ENCODE data around the gene ZC3H7A.

The ZC3H7A gene

GRCh38 chr16:11729787-11730186, 67.3 kb downstream of the ZC3H7A start:
- Histone ChIP-seq H2AFZ (ENCODE audit: low read length) (no peak overlapping the region), H3K79me1 (ENCODE audit: low read depth, low read length) (no peaks in the 10 kb centered on the region), H3K23ac (ENCODE audit: low read depth, low read length, poor library complexity) (no peak overlapping the region), H3K27me3 (ENCODE audit: control insufficient read depth in 3 of 3, insufficient read depth in 3 of 3, low read depth in 1 of 3, low read length in 3 of 3) (no peaks in the 10 kb centered on the region), H2BK5ac (ENCODE audit: low read length) (no peak overlapping the region), H3K9me3 (replicated peaks in 1 of 2; ENCODE audit: control insufficient read depth in 2 of 2, insufficient read depth in 1 of 2, low read depth in 1 of 2, low read length in 2 of 2) (no peaks in the 10 kb centered on the region), H2BK120ac (ENCODE audit: low read depth, low read length) (no peak overlapping the region), H3K18ac (ENCODE audit: low read length) (no peak overlapping the region), H4K8ac (ENCODE audit: low read depth, low read length) (no peak overlapping the region), H2AK5ac (ENCODE audit: low read depth, low read length) (no peak overlapping the region), H3K36me3 (replicated peaks in 1 of 2; ENCODE audit: control insufficient read depth in 2 of 2, insufficient read depth in 2 of 2, low read length in 2 of 2) (peaks cover 4 to 96% of the 10 kb centered on the region in 2 donors), H3K4me1 (ENCODE audit: control insufficient read depth in 2 of 2, insufficient read depth in 1 of 2, low read depth in 1 of 2, low read length in 2 of 2) (no peaks in the 10 kb centered on the region), H2BK15ac (ENCODE audit: low read length) (no peak overlapping the region), H3K4ac (ENCODE audit: low read length) (no peak overlapping the region), H3K9ac (ENCODE audit: low read depth, low read length, poor library complexity) (no peak overlapping the region), H2BK12ac (ENCODE audit: low read length) (no peak overlapping the region), H3K27ac (replicated peaks; ENCODE audit: low read length) (no peak overlapping the region), H3K4me2 (ENCODE audit: insufficient read depth, low read length, poor library complexity, severe bottlenecking) (no peak overlapping the region), H3K14ac (ENCODE audit: low read length) (no peak overlapping the region), H4K91ac (ENCODE audit: low read depth, low read length, poor library complexity) (no peak overlapping the region), H3K4me3 (ENCODE audit: low read length in 2 of 2) (no peak overlapping the region)
- no peak for DNase-seq (ENCODE audit: low spot score)
- no CpG with 5 or more reads among the region's 3 CpGs for WGBS, 2 donors (ENCODE audit: extremely low coverage in 2 of 2, insufficient read length in 2 of 2, insufficient replicate concordance in 1 of 2)

- H3K4ac ChIP-seq (ENCODE audit: low read length) = no peak overlapping the region
- no peak overlapping the region for H2BK15ac ChIP-seq (ENCODE audit: low read length)
- H2BK120ac ChIP-seq (ENCODE audit: low read depth, low read length) = no peak overlapping the region
- no peak overlapping the region for H3K23ac ChIP-seq (ENCODE audit: low read depth, low read length, poor library complexity)
- no peak overlapping the region for H3K18ac ChIP-seq (ENCODE audit: low read length)
- peaks cover 2 to 93% of the 10 kb centered on the region in 2 donors for H3K36me3 ChIP-seq (replicated peaks in 1 of 2; ENCODE audit: control insufficient read depth in 2 of 2, insufficient read depth in 2 of 2, low read length in 2 of 2)
- no peaks in the 10 kb centered on the region for H3K4me1 ChIP-seq (ENCODE audit: control insufficient read depth in 2 of 2, insufficient read depth in 1 of 2, low read depth in 1 of 2, low read length in 2 of 2)
- H3K9me3 ChIP-seq (replicated peaks in 1 of 2; ENCODE audit: control insufficient read depth in 2 of 2, insufficient read depth in 1 of 2, low read depth in 1 of 2, low read length in 2 of 2) = no peaks in the 10 kb centered on the region
- H3K14ac ChIP-seq (ENCODE audit: low read length) = no peak overlapping the region
- no peak overlapping the region for H4K8ac ChIP-seq (ENCODE audit: low read depth, low read length)
- H3K4me3 ChIP-seq (ENCODE audit: low read length in 2 of 2) = no peak overlapping the region
- H2BK5ac ChIP-seq (ENCODE audit: low read length) = no peak overlapping the region
- no peaks in the 10 kb centered on the region for H3K27me3 ChIP-seq (ENCODE audit: control insufficient read depth in 3 of 3, insufficient read depth in 3 of 3, low read depth in 1 of 3, low read length in 3 of 3)
- no peaks in the 10 kb centered on the region for H3K79me1 ChIP-seq (ENCODE audit: low read depth, low read length)
- no CpG with 5 or more reads among the region's 4 CpGs for WGBS, 2 donors (ENCODE audit: extremely low coverage in 2 of 2, insufficient read length in 2 of 2, insufficient replicate concordance in 1 of 2)
- H2AFZ ChIP-seq (ENCODE audit: low read length) = no peak overlapping the region
- H3K9ac ChIP-seq (ENCODE audit: low read depth, low read length, poor library complexity) = no peak overlapping the region
- no peak overlapping the region for H3K4me2 ChIP-seq (ENCODE audit: insufficient read depth, low read length, poor library complexity, severe bottlenecking)
- no peak overlapping the region for H4K91ac ChIP-seq (ENCODE audit: low read depth, low read length, poor library complexity)
- no peak overlapping the region for H2AK5ac ChIP-seq (ENCODE audit: low read depth, low read length)
- no peak overlapping the region for H3K27ac ChIP-seq (replicated peaks; ENCODE audit: low read length)
- DNase-seq (ENCODE audit: low spot score) = no peak
- H2BK12ac ChIP-seq (ENCODE audit: low read length) = no peak overlapping the region
Measured at GRCh38 chr16:11727796-11728543, 69.1 kb downstream of the ZC3H7A start.

GRCh38 chr16:11726008-11726407, 71.0 kb downstream of the ZC3H7A start:
- Histone ChIP-seq H3K14ac (ENCODE audit: low read length) (no peak overlapping the region), H3K23ac (ENCODE audit: low read depth, low read length, poor library complexity) (no peak overlapping the region), H2AK5ac (ENCODE audit: low read depth, low read length) (no peak overlapping the region), H3K79me1 (ENCODE audit: low read depth, low read length) (no peaks in the 10 kb centered on the region), H3K9ac (ENCODE audit: low read depth, low read length, poor library complexity) (no peak overlapping the region), H4K8ac (ENCODE audit: low read depth, low read length) (no peak overlapping the region), H3K9me3 (replicated peaks in 1 of 2; ENCODE audit: control insufficient read depth in 2 of 2, insufficient read depth in 1 of 2, low read depth in 1 of 2, low read length in 2 of 2) (no peaks in the 10 kb centered on the region), H2BK15ac (ENCODE audit: low read length) (no peak overlapping the region), H3K36me3 (replicated peaks in 1 of 2; ENCODE audit: control insufficient read depth in 2 of 2, insufficient read depth in 2 of 2, low read length in 2 of 2) (peaks cover 5 to 93% of the 10 kb centered on the region in 2 donors), H2BK5ac (ENCODE audit: low read length) (no peak overlapping the region), H3K4me3 (ENCODE audit: low read length in 2 of 2) (no peak overlapping the region), H3K4me2 (ENCODE audit: insufficient read depth, low read length, poor library complexity, severe bottlenecking) (no peak overlapping the region), H3K18ac (ENCODE audit: low read length) (no peak overlapping the region), H2BK120ac (ENCODE audit: low read depth, low read length) (no peak overlapping the region), H4K91ac (ENCODE audit: low read depth, low read length, poor library complexity) (no peak overlapping the region), H3K4ac (ENCODE audit: low read length) (no peak overlapping the region), H3K27ac (replicated peaks; ENCODE audit: low read length) (no peak overlapping the region), H2BK12ac (ENCODE audit: low read length) (no peak overlapping the region), H3K4me1 (ENCODE audit: control insufficient read depth in 2 of 2, insufficient read depth in 1 of 2, low read depth in 1 of 2, low read length in 2 of 2) (no peaks in the 10 kb centered on the region), H3K27me3 (ENCODE audit: control insufficient read depth in 3 of 3, insufficient read depth in 3 of 3, low read depth in 1 of 3, low read length in 3 of 3) (no peaks in the 10 kb centered on the region), H2AFZ (ENCODE audit: low read length) (no peak overlapping the region)
- no peak for DNase-seq (ENCODE audit: low spot score)
- WGBS, 2 donors (ENCODE audit: extremely low coverage in 2 of 2, insufficient read length in 2 of 2, insufficient replicate concordance in 1 of 2) = no CpG with 5 or more reads among the region's 8 CpGs

GRCh38 chr16:11725457-11725856, 71.6 kb downstream of the ZC3H7A start:
- Histone ChIP-seq H3K9ac (ENCODE audit: low read depth, low read length, poor library complexity) (no peak overlapping the region), H2BK15ac (ENCODE audit: low read length) (no peak overlapping the region), H2BK12ac (ENCODE audit: low read length) (no peak overlapping the region), H3K36me3 (replicated peaks in 1 of 2; ENCODE audit: control insufficient read depth in 2 of 2, insufficient read depth in 2 of 2, low read length in 2 of 2) (peaks cover 8 to 93% of the 10 kb centered on the region in 2 donors), H3K4me1 (ENCODE audit: control insufficient read depth in 2 of 2, insufficient read depth in 1 of 2, low read depth in 1 of 2, low read length in 2 of 2) (no peaks in the 10 kb centered on the region), H3K4me2 (ENCODE audit: insufficient read depth, low read length, poor library complexity, severe bottlenecking) (no peak overlapping the region), H3K14ac (ENCODE audit: low read length) (no peak overlapping the region), H2BK5ac (ENCODE audit: low read length) (no peak overlapping the region), H2BK120ac (ENCODE audit: low read depth, low read length) (no peak overlapping the region), H3K27ac (replicated peaks; ENCODE audit: low read length) (no peak overlapping the region), H2AFZ (ENCODE audit: low read length) (no peak overlapping the region), H3K4me3 (ENCODE audit: low read length in 2 of 2) (no peak overlapping the region), H2AK5ac (ENCODE audit: low read depth, low read length) (no peak overlapping the region), H3K9me3 (replicated peaks in 1 of 2; ENCODE audit: control insufficient read depth in 2 of 2, insufficient read depth in 1 of 2, low read depth in 1 of 2, low read length in 2 of 2) (no peaks in the 10 kb centered on the region), H3K23ac (ENCODE audit: low read depth, low read length, poor library complexity) (no peak overlapping the region), H3K27me3 (ENCODE audit: control insufficient read depth in 3 of 3, insufficient read depth in 3 of 3, low read depth in 1 of 3, low read length in 3 of 3) (no peaks in the 10 kb centered on the region), H3K18ac (ENCODE audit: low read length) (no peak overlapping the region), H3K4ac (ENCODE audit: low read length) (no peak overlapping the region), H4K91ac (ENCODE audit: low read depth, low read length, poor library complexity) (no peak overlapping the region), H4K8ac (ENCODE audit: low read depth, low read length) (no peak overlapping the region), H3K79me1 (ENCODE audit: low read depth, low read length) (no peaks in the 10 kb centered on the region)
- DNase-seq (ENCODE audit: low spot score) = no peak
- WGBS, 2 donors (ENCODE audit: extremely low coverage in 2 of 2, insufficient read length in 2 of 2, insufficient replicate concordance in 1 of 2) = no CpG with 5 or more reads among the region's 1 CpG
